Measurements from ENCODE around the gene GOLT1A.

The GOLT1A gene

GRCh38 chr1:204213668-204214662 is at the start of gene GOLT1A:
Gene GOLT1A, minus strand, starts transcription at chr1:204213988. Its CDS starts 82 bp downstream, at chr1:204213906.
- in situ Hi-C loops (cut with HindIII; ENCODE audit: low pct_unique_long_range_greater_than_20kb, low sequenced_read_pairs): no loop called here
- peak; percentile 81 to 95 for DNase-seq (ENCODE audit: low read depth in 1 of 2, low spot score in 1 of 2)
- TF ChIP-seq JUND (IDR thresholded peaks at IDR 0.05; ENCODE audit: low read depth): no peak

- in situ Hi-C loops (cut with HindIII; ENCODE audit: low pct_unique_long_range_greater_than_20kb, low sequenced_read_pairs): no loop called here
- TF ChIP-seq JUND (IDR thresholded peaks at IDR 0.05; ENCODE audit: low read depth): no peak
- no peak for DNase-seq (ENCODE audit: low read depth in 1 of 2, low spot score in 1 of 2)
These were observed 49.6 kb upstream of the GOLT1A start for GRCh38 chr1:204263254-204263910.

- in situ Hi-C loops (cut with HindIII; ENCODE audit: low pct_unique_long_range_greater_than_20kb, low sequenced_read_pairs): no loop called here
- TF ChIP-seq JUND (IDR thresholded peaks at IDR 0.05; ENCODE audit: low read depth): no peak
- no peak for DNase-seq (ENCODE audit: low read depth in 1 of 2, low spot score in 1 of 2)
These were observed 48.9 kb upstream of the GOLT1A start for GRCh38 chr1:204262506-204263253.

- TF ChIP-seq JUND (IDR thresholded peaks at IDR 0.05; ENCODE audit: low read depth): no peak
- in situ Hi-C loops (cut with HindIII; ENCODE audit: low pct_unique_long_range_greater_than_20kb, low sequenced_read_pairs): no loop called here
- DNase-seq (ENCODE audit: low read depth in 1 of 2, low spot score in 1 of 2): no peak
These were observed 48.1 kb upstream of the GOLT1A start for GRCh38 chr1:204261746-204262505.

- no peak for TF ChIP-seq JUND (IDR thresholded peaks at IDR 0.05; ENCODE audit: low read depth)
- in situ Hi-C loops (cut with HindIII; ENCODE audit: low pct_unique_long_range_greater_than_20kb, low sequenced_read_pairs): no loop called here
- no peak for DNase-seq (ENCODE audit: low read depth in 1 of 2, low spot score in 1 of 2)
These were observed 47.5 kb upstream of the GOLT1A start for GRCh38 chr1:204261266-204261665.

- TF ChIP-seq JUND (IDR thresholded peaks at IDR 0.05; ENCODE audit: low read depth): no peak
- no peak for DNase-seq (ENCODE audit: low read depth in 1 of 2, low spot score in 1 of 2)
- in situ Hi-C loops (cut with HindIII; ENCODE audit: low pct_unique_long_range_greater_than_20kb, low sequenced_read_pairs): no loop called here
These were observed 46.9 kb upstream of the GOLT1A start for GRCh38 chr1:204260601-204261197.

- in situ Hi-C loops (cut with HindIII; ENCODE audit: low pct_unique_long_range_greater_than_20kb, low sequenced_read_pairs): no loop called here
- no peak for TF ChIP-seq JUND (IDR thresholded peaks at IDR 0.05; ENCODE audit: low read depth)
- no peak for DNase-seq (ENCODE audit: low read depth in 1 of 2, low spot score in 1 of 2)
These were observed 46.0 kb upstream of the GOLT1A start for GRCh38 chr1:204259782-204260181.

GRCh38 chr1:204259196-204259595 is 45.4 kb upstream of the GOLT1A start:
- DNase-seq (ENCODE audit: low read depth in 1 of 2, low spot score in 1 of 2): no peak
- in situ Hi-C loops (cut with HindIII; ENCODE audit: low pct_unique_long_range_greater_than_20kb, low sequenced_read_pairs): no loop called here
- TF ChIP-seq JUND (IDR thresholded peaks at IDR 0.05; ENCODE audit: low read depth): no peak

- DNase-seq (ENCODE audit: low read depth in 1 of 2, low spot score in 1 of 2): peak; percentile 67 to 74
- in situ Hi-C loops (cut with HindIII; ENCODE audit: low pct_unique_long_range_greater_than_20kb, low sequenced_read_pairs): no loop called here
- TF ChIP-seq JUND (IDR thresholded peaks at IDR 0.05; ENCODE audit: low read depth): no peak
These were observed 44.7 kb upstream of the GOLT1A start for GRCh38 chr1:204258213-204259115.

GRCh38 chr1:204257446-204257845 is 43.7 kb upstream of the GOLT1A start:
- DNase-seq (ENCODE audit: low read depth in 1 of 2, low spot score in 1 of 2): no peak
- no peak for TF ChIP-seq JUND (IDR thresholded peaks at IDR 0.05; ENCODE audit: low read depth)
- in situ Hi-C loops (cut with HindIII; ENCODE audit: low pct_unique_long_range_greater_than_20kb, low sequenced_read_pairs): no loop called here

- no peak for TF ChIP-seq JUND (IDR thresholded peaks at IDR 0.05; ENCODE audit: low read depth)
- peak in 1 of 2 experiments; percentile 47 for DNase-seq (ENCODE audit: low read depth in 1 of 2, low spot score in 1 of 2)
- in situ Hi-C loops (cut with HindIII; ENCODE audit: low pct_unique_long_range_greater_than_20kb, low sequenced_read_pairs): no loop called here
These were observed 42.7 kb upstream of the GOLT1A start for GRCh38 chr1:204256531-204256930.

Measured in T47D (cell line).